ENCODE results near the gene CFAP410. TPM values are rescaled to one million over a fixed set of nuclear protein-coding genes. Genes with fewer than 3 reads are reported as not detected.

CFAP410 gene
- total RNA-seq, 2 experiments from 2014 or later: 13.2 to 14.8 TPM

DNA sequence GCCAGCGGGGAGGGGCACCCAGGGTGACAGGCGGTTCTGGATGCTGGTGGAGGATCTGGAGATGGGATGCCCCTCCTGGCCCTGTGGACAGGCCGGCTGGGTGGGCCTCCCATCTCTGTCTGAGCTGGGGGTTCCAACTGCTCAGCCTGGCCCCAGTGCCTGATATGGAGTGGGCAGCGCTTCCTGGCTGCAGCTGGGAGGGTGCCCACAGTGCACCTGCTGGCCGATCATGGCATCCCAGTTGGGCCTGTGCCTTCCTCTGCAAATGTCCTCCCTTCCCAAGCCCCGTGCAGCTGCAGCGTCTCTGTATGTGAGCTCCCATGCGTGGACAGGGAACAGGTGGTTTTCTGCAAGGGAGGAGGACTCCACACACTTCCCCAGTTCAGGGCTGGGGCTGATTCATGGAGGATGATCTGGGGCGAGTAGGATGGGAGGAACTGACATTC, 37.2 kb downstream of the CFAP410 start:
- Mint-ChIP-seq H3K27ac (no peak overlapping the region), H3K4me3 (peak overlapping the region; percentile 54), H3K9me3 (no peaks in the 10 kb centered on the region), H3K27me3 (ENCODE audit: low read depth) (no peaks in the 10 kb centered on the region), H3K4me1 (ENCODE audit: low read depth) (peaks cover 55% of the 10 kb centered on the region), H3K36me3 (ENCODE audit: low read depth) (peaks cover 2% of the 10 kb centered on the region)
- CTCF ChIA-PET: interaction anchor here (1.0 kb wide), 1 partner anchor 217 kb away, joined by 3 read pairs; no protein-coding TSS in a partner anchor
- DNase-seq: no peak
- intact Hi-C loops (cut with micrococcal nuclease): loop anchor here (5.0 to 10.0 kb wide), 2 partner anchors 55 to 153 kb away; partner anchors contain the start of gene LRRC3

DNA sequence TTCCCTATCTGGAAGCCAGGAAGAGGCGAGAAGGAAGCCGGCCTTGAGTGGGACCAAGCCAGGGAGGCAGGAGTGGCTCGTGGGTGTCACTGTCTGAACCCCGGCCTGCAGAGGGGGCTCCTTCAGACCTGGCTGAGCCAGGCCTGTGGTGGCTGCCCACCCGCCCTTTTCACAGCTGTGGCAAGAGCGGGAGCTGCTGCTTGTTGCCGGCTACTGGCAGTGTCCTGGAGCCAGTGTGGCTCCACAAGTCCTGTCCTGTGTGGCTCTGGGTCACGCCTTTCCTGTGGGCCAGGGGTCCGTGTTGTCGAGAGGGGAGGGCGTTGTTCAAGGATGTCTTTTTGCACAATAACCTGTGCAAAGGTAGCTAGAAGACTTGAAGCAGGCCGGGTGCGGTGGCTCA, 38.0 kb downstream of the CFAP410 start:
- H3K27ac Mint-ChIP-seq: peak overlapping the region; percentile 50
- peaks cover 55% of the 10 kb centered on the region for H3K4me1 Mint-ChIP-seq (ENCODE audit: low read depth)
- peak overlapping the region; percentile 74 for H3K4me3 Mint-ChIP-seq
- no peaks in the 10 kb centered on the region for H3K36me3 Mint-ChIP-seq (ENCODE audit: low read depth)
- DNase-seq: no peak
- H3K27me3 Mint-ChIP-seq (ENCODE audit: low read depth): no peaks in the 10 kb centered on the region
- H3K9me3 Mint-ChIP-seq: no peaks in the 10 kb centered on the region
- intact Hi-C loops (cut with micrococcal nuclease): loop anchor here (5.0 to 10.0 kb wide), 2 partner anchors 56 to 154 kb away; partner anchors contain the start of gene LRRC3
- CTCF ChIA-PET: interaction anchor here (0.6 to 1.0 kb wide), 2 partner anchors 33 to 216 kb away, joined by 3 read pairs; no protein-coding TSS in a partner anchor

DNA sequence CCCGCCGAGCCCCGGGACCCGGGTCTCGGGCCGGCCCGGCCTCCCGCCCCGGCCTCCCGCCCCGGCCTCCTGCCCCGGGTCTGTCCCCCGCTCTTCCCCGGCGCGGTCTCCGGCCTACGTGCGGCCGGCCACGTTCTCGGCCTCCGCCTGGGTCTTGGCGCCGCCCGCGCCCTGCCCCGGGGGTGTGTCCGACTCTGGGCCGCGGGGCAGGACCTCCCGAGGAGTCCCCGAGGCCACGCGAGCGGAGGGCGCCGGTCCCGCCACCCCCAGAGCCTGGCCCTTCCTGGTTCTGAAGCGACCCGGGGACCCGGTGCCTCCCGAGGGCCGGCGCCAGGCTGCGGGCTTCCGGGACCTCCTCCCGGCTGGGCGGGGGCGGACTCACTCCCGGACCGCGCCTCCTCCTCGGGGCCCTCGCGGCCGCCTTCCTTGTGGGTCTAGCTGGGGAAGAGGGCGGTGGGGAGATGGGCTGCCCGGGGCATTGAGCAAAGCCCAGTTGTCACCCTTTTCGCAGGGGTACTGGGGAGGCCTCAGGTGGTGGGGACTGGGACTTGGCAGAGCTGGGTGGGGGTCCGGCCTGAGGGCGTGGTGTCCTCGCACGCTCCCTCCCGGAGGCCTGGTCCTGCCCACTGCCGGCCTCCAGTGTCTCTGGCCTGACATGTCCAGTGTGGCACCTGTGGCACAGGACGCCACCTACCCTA, 38.8 kb downstream of the CFAP410 start:
- Mint-ChIP-seq H3K36me3 (ENCODE audit: low read depth) (no peaks in the 10 kb centered on the region), H3K27me3 (ENCODE audit: low read depth) (no peaks in the 10 kb centered on the region), H3K4me1 (ENCODE audit: low read depth) (peaks cover 55% of the 10 kb centered on the region), H3K4me3 (peak overlapping the region; percentile 74), H3K9me3 (no peaks in the 10 kb centered on the region), H3K27ac (peak overlapping the region; percentile 50)
- DNase-seq: peak; percentile 63
- intact Hi-C loops (cut with micrococcal nuclease): loop anchor here (1.0 to 10.0 kb wide), 3 partner anchors 39 to 154 kb away; partner anchors contain the start of genes CFAP410 and LRRC3
- CTCF ChIA-PET: interaction anchor here (0.6 kb wide), 1 partner anchor 32 kb away, joined by 3 read pairs; no protein-coding TSS in a partner anchor

DNA sequence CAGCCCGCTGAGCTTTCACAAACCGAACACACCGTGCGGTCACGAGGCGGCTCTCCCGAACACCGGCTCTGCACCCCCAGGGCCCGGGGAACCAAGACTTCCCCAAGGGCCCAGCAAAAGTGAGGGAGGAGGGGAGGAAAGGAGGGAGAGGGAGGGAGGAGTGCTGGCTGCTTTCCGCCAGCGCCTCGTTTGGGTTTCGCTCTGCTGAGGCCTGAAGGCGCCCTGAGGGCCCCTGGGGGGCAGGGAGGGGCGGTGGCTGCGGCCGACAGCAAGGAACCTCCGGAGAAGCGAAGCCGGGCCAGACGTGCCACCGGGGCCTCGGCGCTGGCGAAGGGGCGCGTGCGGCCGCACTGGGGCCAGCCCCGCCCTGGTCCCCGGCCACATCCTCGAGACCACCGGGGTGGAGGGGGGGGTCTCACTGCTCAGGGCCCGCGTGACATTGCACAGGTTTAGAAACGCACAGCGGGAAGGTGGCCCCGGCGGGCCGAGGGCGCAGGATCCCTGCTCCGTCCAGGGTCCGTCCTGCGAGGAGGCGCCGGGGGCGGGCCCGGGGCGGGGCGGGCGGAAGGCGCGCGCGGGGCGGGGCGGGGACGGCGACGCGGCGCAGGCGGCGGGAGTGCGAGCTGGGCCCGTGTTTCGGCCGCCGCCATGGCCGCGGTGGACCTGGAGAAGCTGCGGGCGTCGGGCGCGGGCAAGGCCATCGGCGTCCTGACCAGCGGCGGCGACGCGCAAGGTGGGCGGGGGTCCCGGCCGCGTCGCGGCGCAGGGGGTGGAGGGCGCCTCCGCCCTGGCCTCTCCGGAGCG, 39.5 kb downstream of the CFAP410 start, which contains the start of gene PFKL:
Gene PFKL, plus strand, starts transcription at position 596 of the 804 bp plus-strand sequence. Its CDS starts 53 bp downstream, at position 649.
- Mint-ChIP-seq H3K27ac (peak within 1 kb of the TSS; percentile 87), H3K36me3 (ENCODE audit: low read depth) (no peaks in the 10 kb centered on the region), H3K4me1 (ENCODE audit: low read depth) (peaks cover 54% of the 10 kb centered on the region), H3K9me3 (no peaks in the 10 kb centered on the region), H3K27me3 (ENCODE audit: low read depth) (no peaks in the 10 kb centered on the region), H3K4me3 (peak within 1 kb of the TSS; percentile 78)
- CTCF ChIA-PET: no interaction called here
- peak; percentile 64 for DNase-seq
- intact Hi-C loops (cut with micrococcal nuclease): loop anchor here (1.0 to 10.0 kb wide), 5 partner anchors 40 to 287 kb away; partner anchors contain the start of genes CFAP410, LRRC3 and TRAPPC10

DNA sequence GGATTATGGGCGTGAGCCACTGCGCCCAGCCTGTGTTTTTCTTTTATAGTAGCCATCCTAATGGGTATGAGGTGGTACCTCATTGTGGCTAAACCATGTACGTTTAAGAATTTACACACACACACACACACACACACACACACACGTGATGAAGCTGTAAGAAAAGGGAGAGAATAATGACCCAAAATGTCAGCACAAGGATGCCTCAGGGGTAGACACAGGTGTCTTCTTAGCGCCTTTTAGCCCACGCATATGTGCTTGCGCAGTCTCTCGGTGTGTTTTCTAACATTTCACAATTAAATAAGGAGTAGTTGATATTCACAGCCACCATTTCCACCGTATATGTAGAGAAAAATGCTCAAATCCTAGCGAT, 40.1 kb downstream of the CFAP410 start:
- peaks cover 54% of the 10 kb centered on the region for H3K4me1 Mint-ChIP-seq (ENCODE audit: low read depth)
- CTCF ChIA-PET: interaction anchor here (1.3 to 1.9 kb wide), 3 partner anchors 12 to 22 kb away, joined by 5 to 7 read pairs (median 6); no protein-coding TSS in a partner anchor
- no peaks in the 10 kb centered on the region for H3K27me3 Mint-ChIP-seq (ENCODE audit: low read depth)
- peak overlapping the region; percentile 78 for H3K4me3 Mint-ChIP-seq
- intact Hi-C loops (cut with micrococcal nuclease): loop anchor here (5.0 kb wide), 2 partner anchors 178 to 287 kb away; partner anchors contain the start of gene TRAPPC10
- H3K36me3 Mint-ChIP-seq (ENCODE audit: low read depth): no peaks in the 10 kb centered on the region
- DNase-seq: peak; percentile 46
- H3K9me3 Mint-ChIP-seq: no peaks in the 10 kb centered on the region
- peak overlapping the region; percentile 87 for H3K27ac Mint-ChIP-seq

DNA sequence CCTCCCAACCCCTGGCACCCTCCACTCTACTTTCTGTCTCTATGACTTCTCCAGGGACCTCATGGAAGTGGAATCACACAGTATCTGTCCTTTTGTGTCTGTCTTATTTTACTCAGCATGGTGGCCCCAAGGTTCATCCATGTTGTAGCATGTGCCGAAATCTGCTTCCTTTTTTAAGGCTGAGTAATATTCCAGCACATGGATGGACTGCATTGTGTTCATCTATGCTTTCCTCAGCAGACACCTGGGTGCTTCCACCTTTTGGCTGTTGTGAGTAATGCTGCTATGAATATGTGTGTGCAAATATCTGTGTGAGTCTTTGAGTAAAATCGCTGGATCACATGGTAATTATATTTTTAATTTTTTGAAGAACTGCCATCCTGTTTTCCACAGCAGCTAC, 40.9 kb downstream of the CFAP410 start:
- Mint-ChIP-seq H3K4me3 (peak overlapping the region; percentile 34), H3K36me3 (ENCODE audit: low read depth) (no peaks in the 10 kb centered on the region), H3K9me3 (no peaks in the 10 kb centered on the region), H3K27me3 (ENCODE audit: low read depth) (no peaks in the 10 kb centered on the region), H3K27ac (peak overlapping the region; percentile 46), H3K4me1 (ENCODE audit: low read depth) (peaks cover 49% of the 10 kb centered on the region)
- intact Hi-C loops (cut with micrococcal nuclease): loop anchor here (5.0 kb wide), 2 partner anchors 179 to 286 kb away; partner anchors contain the start of gene TRAPPC10
- CTCF ChIA-PET: interaction anchor here (0.6 to 1.9 kb wide), 16 partner anchors 11 to 629 kb away, joined by 3 to 7 read pairs (median 4); partner anchors contain the start of genes DNMT3L and TRPM2
- peak; percentile 42 for DNase-seq

DNA sequence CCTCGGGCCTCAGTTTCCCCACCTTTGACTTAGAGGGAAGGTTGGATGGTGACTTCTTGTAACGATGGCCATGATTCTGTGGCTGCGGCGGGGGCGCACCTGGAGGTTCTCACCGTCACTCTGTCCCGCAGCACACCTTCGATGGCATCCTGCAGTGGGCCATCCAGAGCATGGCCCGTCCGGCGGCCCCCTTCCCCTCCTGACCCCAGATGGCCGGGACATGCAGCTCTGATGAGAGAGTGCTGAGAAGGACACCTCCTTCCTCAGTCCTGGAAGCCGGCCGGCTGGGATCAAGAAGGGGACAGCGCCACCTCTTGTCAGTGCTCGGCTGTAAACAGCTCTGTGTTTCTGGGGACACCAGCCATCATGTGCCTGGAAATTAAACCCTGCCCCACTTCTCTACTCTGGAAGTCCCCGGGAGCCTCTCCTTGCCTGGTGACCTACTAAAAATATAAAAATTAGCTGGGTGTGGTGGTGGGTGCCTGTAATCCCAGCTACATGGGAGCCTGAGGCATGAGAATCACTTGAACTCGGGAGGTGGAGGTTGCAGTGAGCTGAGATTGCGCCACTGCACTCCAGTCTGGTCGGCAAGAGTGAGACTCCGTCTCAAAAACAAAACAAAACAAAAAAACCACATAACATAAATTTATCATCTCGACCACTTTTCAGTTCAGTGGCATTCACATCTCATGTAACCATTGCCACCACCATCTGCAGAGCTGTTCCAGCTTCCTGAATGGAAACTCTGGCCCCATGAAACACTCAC, 41.5 kb downstream of the CFAP410 start:
- Mint-ChIP-seq H3K36me3 (ENCODE audit: low read depth) (no peaks in the 10 kb centered on the region), H3K4me3 (peak overlapping the region; percentile 34), H3K9me3 (no peaks in the 10 kb centered on the region), H3K27me3 (ENCODE audit: low read depth) (no peaks in the 10 kb centered on the region), H3K4me1 (ENCODE audit: low read depth) (peaks cover 43% of the 10 kb centered on the region), H3K27ac (peak overlapping the region; percentile 46)
- intact Hi-C loops (cut with micrococcal nuclease): loop anchor here (5.0 kb wide), 2 partner anchors 180 to 285 kb away; partner anchors contain the start of gene TRAPPC10
- peak; percentile 91 for DNase-seq
- CTCF ChIA-PET: interaction anchor here (0.6 to 1.9 kb wide), 16 partner anchors 10 to 629 kb away, joined by 3 to 7 read pairs (median 4); partner anchors contain the start of genes DNMT3L and TRPM2

DNA sequence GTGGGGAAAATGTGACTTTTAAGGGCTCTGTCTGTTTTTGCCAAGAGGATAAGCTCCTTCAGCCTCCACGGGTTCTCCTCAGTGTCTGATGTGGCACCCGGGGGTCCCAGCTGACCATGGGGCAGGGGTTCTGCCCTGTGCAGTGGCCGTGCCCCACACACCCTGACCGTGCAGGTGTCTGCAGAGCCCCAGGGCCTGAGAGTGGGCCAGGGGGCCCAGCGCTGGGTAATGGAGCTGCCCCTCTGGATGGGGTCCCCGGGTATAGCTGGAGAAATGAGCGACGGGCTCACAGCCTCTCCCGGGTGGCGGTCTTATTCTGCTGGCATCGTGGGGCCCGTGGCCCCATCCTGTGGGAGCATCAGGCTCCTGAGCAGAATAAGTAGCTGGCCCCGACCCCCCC, 42.3 kb downstream of the CFAP410 start:
- H3K4me1 Mint-ChIP-seq (ENCODE audit: low read depth): peaks cover 37% of the 10 kb centered on the region
- H3K36me3 Mint-ChIP-seq (ENCODE audit: low read depth): no peaks in the 10 kb centered on the region
- no peaks in the 10 kb centered on the region for H3K27me3 Mint-ChIP-seq (ENCODE audit: low read depth)
- no peaks in the 10 kb centered on the region for H3K9me3 Mint-ChIP-seq
- no peak for DNase-seq
- no peak overlapping the region for H3K27ac Mint-ChIP-seq
- CTCF ChIA-PET: interaction anchor here (1.2 to 1.9 kb wide), 4 partner anchors 17 to 37 kb away, joined by 3 to 7 read pairs (median 4); partner anchors contain the start of gene DNMT3L
- intact Hi-C loops (cut with micrococcal nuclease): loop anchor here (5.0 kb wide), 2 partner anchors 180 to 285 kb away; partner anchors contain the start of gene TRAPPC10
- H3K4me3 Mint-ChIP-seq: no peak overlapping the region

DNA sequence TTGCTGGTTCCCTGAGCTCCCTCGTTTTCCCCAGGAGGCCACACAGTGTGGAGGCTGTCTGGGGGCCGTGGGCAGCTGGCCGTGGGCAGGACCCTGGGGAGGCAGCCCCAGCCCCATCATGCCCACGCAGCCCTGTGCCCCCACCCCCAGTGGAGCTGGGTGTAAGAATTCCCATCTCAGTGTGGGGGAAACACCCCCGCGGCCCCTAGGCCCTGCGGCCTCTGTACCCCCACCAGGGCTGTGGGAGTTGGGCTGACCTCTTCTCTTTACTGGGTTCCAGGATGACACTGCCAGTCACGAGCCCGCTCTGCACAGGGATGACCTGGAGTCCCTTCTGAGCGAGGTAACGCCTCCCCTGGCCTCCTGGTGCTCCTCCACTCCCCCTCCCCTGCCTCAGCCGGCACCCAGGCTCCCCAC, 43.1 kb downstream of the CFAP410 start:
- Mint-ChIP-seq H3K4me1 (ENCODE audit: low read depth) (peaks cover 29% of the 10 kb centered on the region), H3K9me3 (no peaks in the 10 kb centered on the region), H3K36me3 (ENCODE audit: low read depth) (no peaks in the 10 kb centered on the region), H3K4me3 (no peak overlapping the region), H3K27ac (no peak overlapping the region), H3K27me3 (ENCODE audit: low read depth) (no peaks in the 10 kb centered on the region)
- DNase-seq: no peak
- CTCF ChIA-PET: interaction anchor here (0.6 kb wide), 1 partner anchor 9 kb away, joined by 3 read pairs; no protein-coding TSS in a partner anchor
- intact Hi-C loops (cut with micrococcal nuclease): loop anchor here (5.0 kb wide), 2 partner anchors 181 to 284 kb away; partner anchors contain the start of gene TRAPPC10

DNA sequence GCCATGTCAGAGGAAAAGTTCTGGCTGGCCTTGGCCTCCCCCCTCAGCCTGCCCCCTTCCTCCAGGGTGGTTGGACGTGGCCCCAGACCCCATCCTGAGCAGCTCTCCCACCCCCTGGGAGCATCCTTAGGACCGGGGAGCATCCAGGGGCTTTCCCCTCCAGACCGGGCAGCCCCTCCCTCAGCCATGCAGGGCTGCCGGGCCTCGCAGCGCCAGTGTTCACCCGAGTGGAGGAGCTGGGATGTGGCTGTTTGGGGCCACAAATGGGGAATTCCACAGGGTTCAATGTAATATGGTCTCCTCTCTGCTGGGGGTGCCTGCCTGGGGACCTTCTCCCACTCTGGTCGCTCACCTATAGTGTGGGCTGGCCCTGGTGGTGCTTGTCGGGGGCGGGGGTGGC, 43.5 kb downstream of the CFAP410 start:
- intact Hi-C loops (cut with micrococcal nuclease): loop anchor here (5.0 kb wide), 2 partner anchors 182 to 283 kb away; partner anchors contain the start of gene TRAPPC10
- CTCF ChIA-PET: interaction anchor here (0.6 kb wide), 1 partner anchor 9 kb away, joined by 3 read pairs; no protein-coding TSS in a partner anchor
- DNase-seq: no peak
- Mint-ChIP-seq H3K27me3 (ENCODE audit: low read depth) (no peaks in the 10 kb centered on the region), H3K36me3 (ENCODE audit: low read depth) (no peaks in the 10 kb centered on the region), H3K4me3 (no peak overlapping the region), H3K27ac (no peak overlapping the region), H3K9me3 (no peaks in the 10 kb centered on the region), H3K4me1 (ENCODE audit: low read depth) (peaks cover 25% of the 10 kb centered on the region)

DNA sequence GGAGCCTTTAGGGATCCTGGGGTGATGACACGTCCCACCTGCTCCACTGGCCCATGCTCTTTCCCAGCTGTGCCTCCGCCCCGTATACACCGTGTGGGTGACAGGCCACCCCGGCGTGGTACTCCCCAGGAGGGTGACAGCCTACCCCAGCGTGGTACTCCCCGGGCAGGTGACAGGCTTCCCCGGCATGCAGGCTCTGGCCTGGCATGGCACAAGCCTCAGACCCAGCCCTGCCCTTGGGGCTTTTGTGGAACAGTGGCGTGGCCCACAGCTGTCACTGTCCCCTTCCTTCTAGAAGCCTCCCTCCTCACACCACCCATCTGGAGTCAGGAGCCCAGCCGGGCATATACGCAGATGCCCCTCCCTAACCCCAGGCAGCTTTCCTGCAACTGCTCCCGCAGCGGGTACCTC, 44.0 kb downstream of the CFAP410 start:
- Mint-ChIP-seq H3K36me3 (ENCODE audit: low read depth) (no peaks in the 10 kb centered on the region), H3K4me3 (no peak overlapping the region), H3K27me3 (ENCODE audit: low read depth) (no peaks in the 10 kb centered on the region), H3K4me1 (ENCODE audit: low read depth) (peaks cover 24% of the 10 kb centered on the region), H3K27ac (no peak overlapping the region), H3K9me3 (no peaks in the 10 kb centered on the region)
- intact Hi-C loops (cut with micrococcal nuclease): loop anchor here (5.0 kb wide), 2 partner anchors 182 to 283 kb away; partner anchors contain the start of gene TRAPPC10
- CTCF ChIA-PET: no interaction called here
- DNase-seq: no peak

Measured in activated naive CD4-positive, alpha-beta T cell treated with anti-CD3 and anti-CD28 coated beads for 36 hours (primary cell).